Mucosa of descending colon (tissue), 3 donors: ENCODE results near the gene OR5L1. TPM values are rescaled to one million over a fixed set of nuclear protein-coding genes. Genes with fewer than 3 reads are reported as not detected.

Experiments used
- ATAC-seq: fragments of 200-7000 bp; cut with Tn5 transposase; one replicate; pipeline ENCODE4 v1.9.1; 2020; ENCODE audit warnings: mild to moderate bottlenecking, moderate library complexity
- DNase-seq, 3 donors: peaks; one replicate each; pipeline ENCODE4 v3.0.0-alpha.2; 2020
- H3K36me3 ChIP-seq: fragments of 200-600 bp; one replicate; pipeline ENCODE4 v1.8.0; 2021; ENCODE audit warnings: low read depth, mild to moderate bottlenecking
- H3K4me1 ChIP-seq: fragments of 200-600 bp; one replicate; pipeline ENCODE4 v1.8.0; 2021; ENCODE audit warnings: low read depth, mild to moderate bottlenecking
- H3K4me3 ChIP-seq: fragments of 200-600 bp; one replicate; pipeline ENCODE4 v1.8.0; 2021; ENCODE audit warnings: mild to moderate bottlenecking
- H3K9me3 ChIP-seq: fragments of 200-600 bp; one replicate; pipeline ENCODE4 v1.8.0; 2021; ENCODE audit warnings: mild to moderate bottlenecking
- CTCF ChIP-seq: fragments of 200-600 bp; IDR thresholded peaks from one replicate; pipeline ENCODE4 v1.8.0; 2022; ENCODE audit warnings: antibody characterized with exemption, mild to moderate bottlenecking
- intact Hi-C, 2 donors: fragments of 100-400 bp; cut with DNase I in 1 of 2; cut with micrococcal nuclease in 1 of 2; formaldehyde crosslinking; loops; one replicate each; pipeline versions ENCODE4 v1.11.0 to v1.11.1; 2022; cut with DNase I, micrococcal nuclease
- total RNA-seq, 3 donors: library from RNA; stranded (reverse); fragmentation: NEBNext Ultra II Directional in 2 of 3; extraction: Animal tissue kit (Norgen Biotek cat#: 25700) in 2 of 3; gene quantifications; one replicate each; pipeline versions ENCODE4 v1.2.1 to v1.2.4, GENCODE V29; 2021 to 2023
- donor health status: DM: no; HTN: no; CAD: no; lungs with moderate emphysema.
- donor health status: DM: no; HTN: no; CAD: no.
- donor health status: DM: no; HTN: yes; CAD: no.

OR5L1 gene
- total RNA-seq, 3 donors from 2014 or later = not detected

GRCh38 chr11:55854704-55855103 lies 43.5 kb downstream of the OR5L1 start:
- no peaks in the 10 kb centered on the region for H3K9me3 ChIP-seq
- DNase-seq = no peak
- no peaks in the 10 kb centered on the region for H3K4me1 ChIP-seq
- ATAC-seq = no peak
- H3K4me3 ChIP-seq = no peak overlapping the region
- H3K36me3 ChIP-seq = no peaks in the 10 kb centered on the region
- intact Hi-C loops = no loop called here
- no peak for TF ChIP-seq CTCF

Other genes with a start within 250 kb of the OR5L1 start
- gene OR4C16, start 239.2 kb upstream of the OR5L1 start, total RNA-seq = not detected
- not detected for gene OR4C11, start 203.7 kb upstream of the OR5L1 start, total RNA-seq
- not detected for gene OR4P4, start 176.3 kb upstream of the OR5L1 start, total RNA-seq
- not detected for gene OR4S2, start 163.0 kb upstream of the OR5L1 start, total RNA-seq
- gene OR4C6, start 149.2 kb upstream of the OR5L1 start, total RNA-seq = not detected
- gene OR5D13, start 37.9 kb upstream of the OR5L1 start, total RNA-seq = not detected
- not detected for gene OR5D14, start 15.8 kb upstream of the OR5L1 start, total RNA-seq
- not detected for gene OR5D18, start 8.3 kb downstream of the OR5L1 start, total RNA-seq
- not detected for gene OR5L2, start 15.9 kb downstream of the OR5L1 start, total RNA-seq
- not detected for gene OR5D16, start 27.4 kb downstream of the OR5L1 start, total RNA-seq
- not detected for gene TRIM51, start 71.9 kb downstream of the OR5L1 start, total RNA-seq
- gene OR5W2, start 103.2 kb downstream of the OR5L1 start, total RNA-seq = not detected
- not detected for gene OR5I1, start 125.0 kb downstream of the OR5L1 start, total RNA-seq
- gene OR10AG1, start 158.6 kb downstream of the OR5L1 start, total RNA-seq = not detected
- not detected for gene OR5F1, start 183.3 kb downstream of the OR5L1 start, total RNA-seq
- gene OR5AS1, start 216.3 kb downstream of the OR5L1 start, total RNA-seq = not detected